Brain microvascular endothelial cell (primary cell): Measurements from ENCODE around the gene CALN1.
"Not testable (repeated sequence)": the region's sequence is repeated elsewhere in the genome, so short reads cannot be mapped to it uniquely, and the experiment has no call there.

Experiments used
- DNase-seq: peaks from one replicate; pipeline ENCODE4 v3.0.0-alpha.2; 2020
- H3K27ac ChIP-seq: fragments of 250-450 bp; sonication (Bioruptor Pico); 2 replicates; pipeline ENCODE4 v1.5.1; 2020; ENCODE audit warnings: mild to moderate bottlenecking, moderate library complexity
- H3K27me3 ChIP-seq: fragments of 250-450 bp; sonication (Bioruptor Pico); replicated peaks from 2 replicates; pipeline ENCODE4 v1.5.1; 2020; ENCODE audit warnings: mild to moderate bottlenecking
- H3K36me3 ChIP-seq: fragments of 250-450 bp; sonication (Bioruptor Pico); replicated peaks from 2 replicates; pipeline ENCODE4 v1.5.1; 2020; ENCODE audit warnings: mild to moderate bottlenecking
- H3K4me3 ChIP-seq: 2 replicates; pipeline ENCODE4 v1.5.1; 2011; ENCODE audit warnings: low read depth, mild to moderate bottlenecking, control low read depth, low read length, moderate library complexity
- in situ Hi-C: cut with HindIII; loops from 2 replicates; pipeline ENCODE4 v1.10.0; 2017; ENCODE audit warnings: low sequenced_read_pairs, low pct_ligation_motif_present
- TF ChIP-seq, protein P1 (sequence below): IDR thresholded peaks from 2 replicates; pipeline ENCODE4 v1.5.1; 2011; ENCODE audit warnings: low read depth, mild to moderate bottlenecking, moderate library complexity, low read length, control low read depth, inconsistent platforms; ENCODE audit errors: missing control alignments

The CALN1 gene

DNA sequence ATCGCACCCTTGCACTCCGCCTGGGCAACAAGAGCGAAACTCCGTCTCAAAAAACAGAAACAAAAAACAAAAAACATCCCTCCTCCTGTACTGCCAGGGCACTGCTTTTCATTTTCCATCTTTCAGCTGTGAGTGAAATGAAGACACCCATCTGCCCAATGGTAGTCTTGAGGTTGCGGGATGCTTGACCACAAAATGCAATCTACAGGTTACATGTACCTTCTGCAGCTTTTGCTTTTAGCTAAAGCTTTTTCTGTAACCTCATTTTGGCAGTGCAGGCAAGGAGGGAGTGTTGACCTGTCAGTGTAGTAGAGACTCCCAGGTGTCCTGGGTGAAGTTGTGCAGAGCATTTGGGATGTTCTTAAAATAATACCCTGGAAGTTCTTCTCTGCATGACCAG is 476.5 kb downstream of the CALN1 start:
- no peaks in the 10 kb centered on the region for H3K36me3 ChIP-seq
- TF ChIP-seq, protein P1, sequence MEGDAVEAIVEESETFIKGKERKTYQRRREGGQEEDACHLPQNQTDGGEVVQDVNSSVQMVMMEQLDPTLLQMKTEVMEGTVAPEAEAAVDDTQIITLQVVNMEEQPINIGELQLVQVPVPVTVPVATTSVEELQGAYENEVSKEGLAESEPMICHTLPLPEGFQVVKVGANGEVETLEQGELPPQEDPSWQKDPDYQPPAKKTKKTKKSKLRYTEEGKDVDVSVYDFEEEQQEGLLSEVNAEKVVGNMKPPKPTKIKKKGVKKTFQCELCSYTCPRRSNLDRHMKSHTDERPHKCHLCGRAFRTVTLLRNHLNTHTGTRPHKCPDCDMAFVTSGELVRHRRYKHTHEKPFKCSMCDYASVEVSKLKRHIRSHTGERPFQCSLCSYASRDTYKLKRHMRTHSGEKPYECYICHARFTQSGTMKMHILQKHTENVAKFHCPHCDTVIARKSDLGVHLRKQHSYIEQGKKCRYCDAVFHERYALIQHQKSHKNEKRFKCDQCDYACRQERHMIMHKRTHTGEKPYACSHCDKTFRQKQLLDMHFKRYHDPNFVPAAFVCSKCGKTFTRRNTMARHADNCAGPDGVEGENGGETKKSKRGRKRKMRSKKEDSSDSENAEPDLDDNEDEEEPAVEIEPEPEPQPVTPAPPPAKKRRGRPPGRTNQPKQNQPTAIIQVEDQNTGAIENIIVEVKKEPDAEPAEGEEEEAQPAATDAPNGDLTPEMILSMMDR: no peak
- DNase-seq: no peak
- H3K27me3 ChIP-seq: no peaks in the 10 kb centered on the region
- H3K27ac ChIP-seq: no peak overlapping the region
- in situ Hi-C loops: no loop called here
- H3K4me3 ChIP-seq: no peak overlapping the region

DNA sequence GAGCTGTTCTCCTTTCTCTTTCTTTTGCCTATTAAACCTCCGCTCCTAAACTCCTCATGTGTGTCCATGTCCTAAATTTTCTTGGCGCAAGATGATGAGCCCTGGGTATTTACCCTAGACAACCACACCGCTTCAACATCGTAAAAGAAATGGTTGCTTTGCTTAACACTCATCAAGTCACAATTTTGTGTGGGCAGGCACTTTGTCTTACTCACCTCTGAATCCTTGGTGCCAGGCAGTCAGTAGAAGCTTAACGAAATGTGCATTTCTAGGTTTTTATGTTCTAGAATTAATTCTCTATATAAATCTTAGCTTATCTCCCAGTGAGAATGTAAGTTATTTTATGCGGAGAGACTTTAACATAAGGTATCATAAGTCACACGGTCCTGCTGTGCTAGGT is 478.7 kb downstream of the CALN1 start:
- no peak overlapping the region for H3K27ac ChIP-seq
- no peaks in the 10 kb centered on the region for H3K36me3 ChIP-seq
- no peak overlapping the region for H3K4me3 ChIP-seq
- TF ChIP-seq, protein P1: no peak
- in situ Hi-C loops: no loop called here
- H3K27me3 ChIP-seq: no peaks in the 10 kb centered on the region
- DNase-seq: no peak

DNA sequence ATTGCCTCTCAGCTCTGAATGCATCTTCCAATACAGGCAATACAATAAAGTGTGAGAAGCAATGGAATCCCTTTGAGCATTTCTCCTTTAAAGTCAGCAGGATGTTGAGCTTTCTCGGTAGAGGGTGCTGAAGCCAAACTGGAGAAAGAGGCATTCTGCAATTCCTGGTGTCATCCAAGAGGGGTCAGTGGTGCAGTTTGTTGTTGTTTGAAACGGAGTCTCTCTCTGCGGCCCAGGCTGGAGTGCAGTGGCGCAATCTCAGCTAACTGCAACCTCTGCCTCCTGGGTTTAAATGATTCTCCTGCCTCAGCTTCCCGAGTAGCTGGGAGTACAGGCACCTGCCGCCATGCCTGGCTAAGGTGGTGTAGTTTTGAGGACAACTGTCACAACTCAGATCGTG is 486.5 kb downstream of the CALN1 start:
- Histone ChIP-seq H3K4me3 (no peak overlapping the region), H3K27ac (no peak overlapping the region), H3K36me3 (no peaks in the 10 kb centered on the region), H3K27me3 (no peaks in the 10 kb centered on the region)
- TF ChIP-seq, protein P1: no peak
- in situ Hi-C loops: no loop called here
- no peak for DNase-seq

DNA sequence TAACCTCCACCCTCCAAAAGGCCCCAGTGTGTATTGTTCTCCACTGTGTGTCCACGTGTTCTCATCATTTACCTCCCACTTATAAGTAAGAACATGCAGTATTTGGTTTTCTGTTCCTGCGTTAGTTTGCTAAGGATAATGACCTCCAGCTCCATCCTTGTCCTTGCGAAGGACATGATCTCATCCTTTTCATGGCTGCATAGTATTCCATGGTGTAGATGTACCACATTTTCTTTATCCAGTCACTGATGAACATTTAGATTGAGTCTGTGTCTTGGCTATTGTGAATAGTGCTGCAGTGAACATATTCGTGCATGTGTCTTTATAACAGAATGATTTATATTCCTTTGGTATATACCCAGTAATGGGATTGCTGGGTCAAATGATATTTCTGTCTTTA is 497.9 kb downstream of the CALN1 start:
- DNase-seq, H3K27me3 ChIP-seq, in situ Hi-C loops, H3K36me3 ChIP-seq, H3K4me3 ChIP-seq, H3K27ac ChIP-seq: not testable (repeated sequence)

DNA sequence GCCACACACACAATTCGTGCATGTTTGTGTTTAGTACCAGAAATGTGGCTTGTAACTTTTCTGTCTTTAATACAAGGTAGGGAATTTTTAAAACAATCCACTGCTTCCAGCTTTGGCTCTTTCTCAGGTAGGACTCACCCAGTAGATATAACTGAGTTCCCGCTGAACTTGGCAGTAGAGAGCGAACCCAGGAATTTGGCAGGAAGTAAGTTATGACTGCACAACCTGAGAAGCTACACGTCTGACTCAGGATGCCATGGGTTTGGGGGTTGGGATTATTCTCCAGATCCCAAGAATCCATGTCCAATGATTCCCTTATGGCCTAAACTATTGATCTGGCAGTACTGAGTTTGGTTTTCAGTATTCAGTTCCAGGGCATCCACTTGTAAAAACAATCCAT is 499.7 kb downstream of the CALN1 start:
- DNase-seq: no peak
- Histone ChIP-seq H3K36me3 (no peaks in the 10 kb centered on the region), H3K4me3 (no peak overlapping the region), H3K27ac (no peak overlapping the region), H3K27me3 (no peaks in the 10 kb centered on the region)
- TF ChIP-seq, protein P1: no peak
- in situ Hi-C loops: no loop called here

DNA sequence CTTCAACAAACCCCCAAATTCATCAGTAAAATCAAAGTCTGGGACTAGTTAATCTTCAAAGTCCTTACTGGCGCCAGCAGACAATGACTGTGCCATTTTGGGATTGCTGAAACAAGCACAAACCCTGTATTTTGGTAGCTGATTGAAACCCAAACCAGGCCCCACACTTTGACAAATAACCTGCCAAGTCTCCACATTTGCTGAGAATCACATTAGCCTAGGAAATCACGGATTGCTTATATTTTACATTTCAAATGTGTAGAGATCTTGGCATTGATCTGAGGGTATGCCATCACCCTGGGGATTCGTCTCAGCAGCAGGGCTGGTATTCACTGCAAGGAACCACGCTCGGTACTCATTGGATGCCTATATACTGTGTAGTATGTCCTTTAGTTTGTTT is 501.1 kb downstream of the CALN1 start:
- no peak for DNase-seq
- in situ Hi-C loops: no loop called here
- Histone ChIP-seq H3K27me3 (no peaks in the 10 kb centered on the region), H3K36me3 (no peaks in the 10 kb centered on the region), H3K4me3 (no peak overlapping the region), H3K27ac (no peak overlapping the region)
- TF ChIP-seq, protein P1: no peak
